Astrocyte of the spinal cord (primary cell): ENCODE results near the gene LCE3B.

Experiments used
- DNase-seq: peaks from one replicate; pipeline ENCODE4 v3.0.0; 2011; ENCODE audit warnings: low read depth, low spot score
- H3K4me3 ChIP-seq: 2 replicates; pipeline ENCODE4 v1.5.1; 2011; ENCODE audit warnings: low read depth, mild to moderate bottlenecking, low read length, moderate library complexity
- in situ Hi-C: cut with HindIII; loops from 2 replicates; pipeline ENCODE4 v1.10.0; 2017; ENCODE audit warnings: low sequenced_read_pairs
- TF ChIP-seq, protein P1 (sequence below): IDR thresholded peaks from 2 replicates; pipeline ENCODE4 v1.5.1; 2012; ENCODE audit warnings: low read depth, mild to moderate bottlenecking, low read length, inconsistent platforms

LCE3B gene

DNA sequence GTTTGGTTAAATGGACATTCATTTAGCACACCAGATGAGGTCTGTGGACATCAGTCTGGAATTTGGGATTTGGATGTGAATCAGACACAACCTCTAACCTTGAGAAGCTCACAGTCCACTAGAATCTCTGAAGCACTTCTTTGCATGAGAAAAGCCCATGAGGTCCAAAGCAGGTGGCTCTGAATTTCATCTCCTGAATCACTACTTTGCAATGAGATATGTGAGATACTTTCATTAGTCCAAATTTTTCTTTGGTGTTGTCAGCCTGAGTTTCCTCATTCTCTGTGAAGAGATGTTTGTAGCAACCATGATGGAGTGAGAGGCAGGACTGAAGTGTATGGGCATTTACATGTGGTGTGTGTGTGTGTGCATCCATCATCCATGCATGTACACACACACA is 33.0 kb downstream of the LCE3B start:
- in situ Hi-C loops, result no loop called here
- TF ChIP-seq, protein P1, sequence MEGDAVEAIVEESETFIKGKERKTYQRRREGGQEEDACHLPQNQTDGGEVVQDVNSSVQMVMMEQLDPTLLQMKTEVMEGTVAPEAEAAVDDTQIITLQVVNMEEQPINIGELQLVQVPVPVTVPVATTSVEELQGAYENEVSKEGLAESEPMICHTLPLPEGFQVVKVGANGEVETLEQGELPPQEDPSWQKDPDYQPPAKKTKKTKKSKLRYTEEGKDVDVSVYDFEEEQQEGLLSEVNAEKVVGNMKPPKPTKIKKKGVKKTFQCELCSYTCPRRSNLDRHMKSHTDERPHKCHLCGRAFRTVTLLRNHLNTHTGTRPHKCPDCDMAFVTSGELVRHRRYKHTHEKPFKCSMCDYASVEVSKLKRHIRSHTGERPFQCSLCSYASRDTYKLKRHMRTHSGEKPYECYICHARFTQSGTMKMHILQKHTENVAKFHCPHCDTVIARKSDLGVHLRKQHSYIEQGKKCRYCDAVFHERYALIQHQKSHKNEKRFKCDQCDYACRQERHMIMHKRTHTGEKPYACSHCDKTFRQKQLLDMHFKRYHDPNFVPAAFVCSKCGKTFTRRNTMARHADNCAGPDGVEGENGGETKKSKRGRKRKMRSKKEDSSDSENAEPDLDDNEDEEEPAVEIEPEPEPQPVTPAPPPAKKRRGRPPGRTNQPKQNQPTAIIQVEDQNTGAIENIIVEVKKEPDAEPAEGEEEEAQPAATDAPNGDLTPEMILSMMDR, result no peak
- no peak for DNase-seq
- H3K4me3 ChIP-seq, result no peak overlapping the region

DNA sequence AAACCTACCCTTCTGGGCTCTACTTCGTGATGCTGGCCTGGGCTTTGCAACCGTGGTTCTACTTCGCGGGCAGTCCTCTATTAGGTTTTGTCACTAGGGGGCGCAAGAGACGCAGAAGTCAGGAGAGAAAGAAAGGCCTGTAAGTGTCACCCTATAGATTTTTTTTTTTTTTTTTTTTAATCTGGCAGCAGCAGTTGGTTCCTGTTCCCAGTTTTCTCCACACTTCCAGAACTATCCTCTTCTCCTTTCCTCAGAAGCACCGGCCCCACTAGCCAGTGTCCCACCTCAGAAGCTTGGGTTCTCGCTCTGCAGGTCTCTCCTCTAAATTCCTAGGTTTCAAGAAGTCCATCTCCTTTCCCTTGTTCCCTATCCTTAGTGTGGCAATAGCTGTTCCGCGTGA is 40.5 kb downstream of the LCE3B start:
- peak; percentile 18 for DNase-seq
- in situ Hi-C loops, result no loop called here
- TF ChIP-seq, protein P1, result peak; percentile 79
- no peak overlapping the region for H3K4me3 ChIP-seq

DNA sequence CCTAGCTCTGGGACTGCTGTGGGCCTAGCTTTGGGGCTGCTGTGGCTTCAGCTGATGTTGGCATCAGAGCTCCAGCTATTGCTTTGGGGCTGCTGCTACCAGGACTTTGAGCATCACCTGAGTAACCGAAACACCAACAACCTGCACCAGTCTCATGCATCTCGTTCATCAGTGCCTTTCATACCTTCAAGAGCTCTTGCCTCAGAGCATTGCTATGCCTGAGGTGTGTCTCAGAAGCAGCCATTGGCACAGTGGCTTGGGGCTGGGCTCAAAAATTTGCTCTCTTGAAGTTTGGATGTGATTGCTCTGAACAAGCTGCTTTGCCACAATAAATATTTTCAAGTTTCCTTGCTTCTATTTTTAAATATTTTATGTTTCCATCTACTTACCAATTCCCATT is 42.8 kb downstream of the LCE3B start:
- no peak overlapping the region for H3K4me3 ChIP-seq
- in situ Hi-C loops, result no loop called here
- TF ChIP-seq, protein P1, result no peak
- DNase-seq, result no peak

DNA sequence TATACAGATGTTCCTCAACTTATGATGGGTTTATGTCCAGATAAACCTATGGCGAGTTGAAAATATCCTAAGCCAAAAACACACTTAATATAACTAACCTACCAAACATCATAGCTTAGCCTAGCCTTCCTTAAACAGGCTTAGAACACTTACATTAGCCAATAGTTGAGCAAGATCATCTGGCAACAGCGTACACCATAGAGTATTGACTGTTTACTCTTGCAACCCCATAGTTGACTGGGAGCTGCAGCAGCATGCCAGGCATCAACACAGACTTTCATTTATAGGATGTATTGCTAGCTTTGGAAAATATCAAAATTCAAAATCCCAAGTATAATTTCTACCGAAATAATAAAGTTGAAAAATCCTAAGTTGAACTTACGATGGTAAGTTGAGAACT is 44.1 kb downstream of the LCE3B start:
- in situ Hi-C loops, result no loop called here
- no peak overlapping the region for H3K4me3 ChIP-seq
- DNase-seq, result no peak
- TF ChIP-seq, protein P1, result no peak

DNA sequence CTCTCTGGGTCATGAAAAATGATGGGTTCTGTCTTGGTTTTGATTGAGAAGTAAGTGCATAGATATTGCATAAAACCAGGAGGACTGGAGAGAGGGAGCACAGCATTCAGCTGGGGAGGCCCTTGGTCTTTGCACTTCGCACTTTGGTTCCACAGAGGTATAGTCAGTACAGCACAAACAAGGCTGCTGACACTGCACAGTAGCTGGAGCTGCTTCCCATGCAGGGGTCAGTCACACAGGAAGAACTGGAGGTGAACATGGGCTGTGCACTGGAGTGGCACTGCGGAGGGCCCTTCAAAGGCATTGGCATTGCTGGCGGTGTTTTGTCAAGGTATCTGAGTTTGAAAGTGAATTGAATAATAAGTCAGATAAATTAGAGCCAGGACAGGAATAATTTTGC is 45.0 kb downstream of the LCE3B start:
- in situ Hi-C loops, result no loop called here
- TF ChIP-seq, protein P1, result no peak
- H3K4me3 ChIP-seq, result no peak overlapping the region
- DNase-seq, result no peak

DNA sequence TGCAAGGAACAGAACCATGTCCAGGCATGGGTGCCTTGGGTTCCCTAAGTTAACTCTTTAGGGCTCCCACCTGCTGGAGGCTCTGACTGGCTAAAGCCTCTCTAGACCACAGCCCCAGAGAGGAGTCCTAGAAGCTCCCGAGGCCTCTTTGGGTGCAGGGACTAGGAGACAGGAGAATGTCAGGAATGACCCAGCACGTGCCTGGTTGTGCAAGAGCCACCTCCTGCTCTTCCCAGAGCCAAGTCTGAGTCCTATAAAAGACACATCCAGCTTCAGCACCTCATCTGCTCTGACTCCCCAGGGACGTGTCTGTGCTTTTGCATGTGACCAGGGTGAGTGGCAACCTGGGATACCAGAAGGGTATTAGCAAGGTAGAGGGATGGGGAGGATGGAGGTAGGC is 49.5 kb downstream of the LCE3B start, which contains the start of gene LCE2D:
TSS of gene LCE2D (plus strand) at position 283 of the 400 bp plus-strand sequence. CDS start 726 bp downstream, outside the sequence.
- TF ChIP-seq, protein P1, result no peak
- in situ Hi-C loops, result no loop called here
- DNase-seq, result no peak
- no peak within 1 kb of the TSS for H3K4me3 ChIP-seq
